ENCODE data around the gene ISLR.

DNA sequence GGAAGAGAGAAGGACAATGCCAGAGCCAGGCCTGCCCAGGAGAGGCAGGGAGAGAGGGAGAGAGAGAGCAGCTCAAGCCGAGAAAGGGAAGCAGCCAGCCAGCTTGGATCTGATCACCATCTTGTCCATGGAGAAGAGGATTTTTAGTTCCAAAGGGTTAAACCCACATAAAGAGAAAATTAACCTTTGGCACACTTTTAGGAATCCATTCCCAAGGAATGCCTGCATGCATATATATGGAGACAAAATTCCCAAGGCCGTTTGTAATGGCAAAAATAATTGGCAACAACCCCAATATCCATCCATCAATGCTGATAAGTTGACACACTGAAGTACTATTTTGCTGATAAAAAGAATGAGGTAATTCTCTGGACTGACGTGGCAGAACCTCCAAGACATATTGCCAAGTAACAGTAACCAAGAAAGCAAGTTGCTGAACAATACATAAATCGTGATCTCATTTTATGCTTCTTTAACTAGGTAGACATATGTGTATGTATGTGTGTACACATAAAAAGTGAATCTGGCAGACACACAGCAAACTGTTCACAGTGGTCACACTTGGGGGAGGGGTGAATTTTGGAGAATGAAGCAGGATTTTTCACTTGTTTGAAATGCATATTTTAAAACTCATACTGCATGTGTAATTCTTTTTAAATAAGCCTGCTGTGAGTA lies 36.6 kb downstream of the ISLR start:
- TF ChIP-seq EP300 (IDR thresholded peaks at IDR 0.05) = no peak
- TF ChIP-seq, protein P1, sequence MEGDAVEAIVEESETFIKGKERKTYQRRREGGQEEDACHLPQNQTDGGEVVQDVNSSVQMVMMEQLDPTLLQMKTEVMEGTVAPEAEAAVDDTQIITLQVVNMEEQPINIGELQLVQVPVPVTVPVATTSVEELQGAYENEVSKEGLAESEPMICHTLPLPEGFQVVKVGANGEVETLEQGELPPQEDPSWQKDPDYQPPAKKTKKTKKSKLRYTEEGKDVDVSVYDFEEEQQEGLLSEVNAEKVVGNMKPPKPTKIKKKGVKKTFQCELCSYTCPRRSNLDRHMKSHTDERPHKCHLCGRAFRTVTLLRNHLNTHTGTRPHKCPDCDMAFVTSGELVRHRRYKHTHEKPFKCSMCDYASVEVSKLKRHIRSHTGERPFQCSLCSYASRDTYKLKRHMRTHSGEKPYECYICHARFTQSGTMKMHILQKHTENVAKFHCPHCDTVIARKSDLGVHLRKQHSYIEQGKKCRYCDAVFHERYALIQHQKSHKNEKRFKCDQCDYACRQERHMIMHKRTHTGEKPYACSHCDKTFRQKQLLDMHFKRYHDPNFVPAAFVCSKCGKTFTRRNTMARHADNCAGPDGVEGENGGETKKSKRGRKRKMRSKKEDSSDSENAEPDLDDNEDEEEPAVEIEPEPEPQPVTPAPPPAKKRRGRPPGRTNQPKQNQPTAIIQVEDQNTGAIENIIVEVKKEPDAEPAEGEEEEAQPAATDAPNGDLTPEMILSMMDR (IDR thresholded peaks at IDR 0.05) = no peak
